IgD-negative memory B cell (primary cell): ENCODE results near the gene IGF2R. TPM values are rescaled to one million over a fixed set of nuclear protein-coding genes. Genes with fewer than 3 reads are reported as not detected.

Experiments
- H3K27ac Mint-ChIP-seq, 3 donors: one replicate each; pipeline ENCODE4 v1.8.0; 2020 to 2022; ENCODE audit warnings: mild to moderate bottlenecking in 3 of 3, mixed read lengths in 3 of 3, moderate library complexity in 1 of 3
- H3K27me3 Mint-ChIP-seq: one replicate; pipeline ENCODE4 v1.8.0; 2021; ENCODE audit warnings: mixed read lengths
- H3K36me3 Mint-ChIP-seq: one replicate; pipeline ENCODE4 v1.8.0; 2020; ENCODE audit warnings: mild to moderate bottlenecking, mixed read lengths
- H3K4me1 Mint-ChIP-seq, 3 donors: one replicate each; pipeline ENCODE4 v1.8.0; 2020 to 2022; ENCODE audit warnings: mixed read lengths in 3 of 3, mild to moderate bottlenecking in 1 of 3
- H3K4me3 Mint-ChIP-seq, 4 donors: one replicate each; pipeline ENCODE4 v1.8.0; 2020 to 2022; ENCODE audit warnings: mild to moderate bottlenecking in 4 of 4, mixed read lengths in 4 of 4, moderate library complexity in 3 of 4
- H3K9me3 Mint-ChIP-seq, 3 donors: one replicate each; pipeline ENCODE4 v1.8.0; 2020 to 2021; ENCODE audit warnings: mixed read lengths in 3 of 3, mild to moderate bottlenecking in 1 of 3
- polyA plus RNA-seq: library from polyadenylated mRNA; unstranded; fragments of 300-500 nt; fragmentation: Illumina TruSeq; gene quantifications from one replicate; pipeline ENCODE4 v1.2.3, GENCODE V29; 2021

The IGF2R gene
- polyA plus RNA-seq, 1 donor from 2014 or later: 4.7 TPM

GRCh38 chr6:159941286-159942113 is 27.4 kb upstream of the IGF2R start:
- H3K27ac Mint-ChIP-seq: no peak overlapping the region

GRCh38 chr6:159943101-159943632 is 25.7 kb upstream of the IGF2R start:
- Mint-ChIP-seq H3K27ac (peak overlapping the region in 1 of 3 donors; percentile 4), H3K4me3 (no peak overlapping the region), H3K36me3 (no peaks in the 10 kb centered on the region), H3K27me3 (peaks cover 12% of the 10 kb centered on the region), H3K4me1 (no peaks in the 10 kb centered on the region), H3K9me3 (peaks cover 10 to 16% (median 12%) of the 10 kb centered on the region in 3 donors)

More at GRCh38 chr6:159941286-159942113, 27.4 kb upstream of the IGF2R start:
- peaks cover 10 to 16% (median 12%) of the 10 kb centered on the region in 3 donors for H3K9me3 Mint-ChIP-seq
- H3K4me1 Mint-ChIP-seq: no peaks in the 10 kb centered on the region
- H3K27me3 Mint-ChIP-seq: peaks cover 12% of the 10 kb centered on the region
- no peak overlapping the region for H3K4me3 Mint-ChIP-seq
- H3K36me3 Mint-ChIP-seq: no peaks in the 10 kb centered on the region

- Mint-ChIP-seq H3K9me3 (peaks cover 8 to 16% (median 11%) of the 10 kb centered on the region in 3 donors), H3K4me1 (no peaks in the 10 kb centered on the region), H3K36me3 (no peaks in the 10 kb centered on the region), H3K4me3 (no peak overlapping the region), H3K27me3 (peaks cover 8% of the 10 kb centered on the region), H3K27ac (no peak overlapping the region)
Observed at GRCh38 chr6:159943968-159944598, 24.8 kb upstream of the IGF2R start.

- Mint-ChIP-seq H3K36me3 (no peaks in the 10 kb centered on the region), H3K27ac (no peak overlapping the region), H3K27me3 (peaks cover 9% of the 10 kb centered on the region), H3K4me3 (no peak overlapping the region), H3K4me1 (no peaks in the 10 kb centered on the region), H3K9me3 (peaks cover 8 to 16% (median 11%) of the 10 kb centered on the region in 3 donors)
Observed at GRCh38 chr6:159945801-159946392, 23.0 kb upstream of the IGF2R start.

- peaks cover 8% of the 10 kb centered on the region for H3K27me3 Mint-ChIP-seq
- H3K9me3 Mint-ChIP-seq: peaks cover 8 to 16% (median 11%) of the 10 kb centered on the region in 3 donors
- no peak overlapping the region for H3K27ac Mint-ChIP-seq
- no peak overlapping the region for H3K4me3 Mint-ChIP-seq
- no peaks in the 10 kb centered on the region for H3K4me1 Mint-ChIP-seq
- H3K36me3 Mint-ChIP-seq: no peaks in the 10 kb centered on the region
Observed at GRCh38 chr6:159946912-159947311, 22.0 kb upstream of the IGF2R start.

- Mint-ChIP-seq H3K4me3 (no peak overlapping the region), H3K27ac (no peak overlapping the region), H3K9me3 (peaks cover 8 to 16% (median 11%) of the 10 kb centered on the region in 3 donors), H3K36me3 (no peaks in the 10 kb centered on the region), H3K4me1 (no peaks in the 10 kb centered on the region), H3K27me3 (peaks cover 20% of the 10 kb centered on the region)
Observed at GRCh38 chr6:159948199-159948598, 20.7 kb upstream of the IGF2R start.

GRCh38 chr6:159951772-159952171 is 17.1 kb upstream of the IGF2R start:
- Mint-ChIP-seq H3K36me3 (no peaks in the 10 kb centered on the region), H3K27me3 (peaks cover 21% of the 10 kb centered on the region), H3K27ac (no peak overlapping the region), H3K9me3 (no peaks in the 10 kb centered on the region), H3K4me1 (peaks cover 0 to 4% (median 0%) of the 10 kb centered on the region in 3 donors), H3K4me3 (no peak overlapping the region)

GRCh38 chr6:159952289-159953005 is 16.4 kb upstream of the IGF2R start:
- Mint-ChIP-seq H3K4me3 (no peak overlapping the region), H3K4me1 (peaks cover 0 to 4% (median 0%) of the 10 kb centered on the region in 3 donors), H3K36me3 (no peaks in the 10 kb centered on the region), H3K27me3 (peaks cover 18% of the 10 kb centered on the region), H3K27ac (no peak overlapping the region), H3K9me3 (no peaks in the 10 kb centered on the region)

- Mint-ChIP-seq H3K4me1 (peaks cover 0 to 4% (median 0%) of the 10 kb centered on the region in 3 donors), H3K9me3 (no peaks in the 10 kb centered on the region), H3K4me3 (no peak overlapping the region), H3K27ac (peak overlapping the region in 1 of 3 donors; percentile 6), H3K27me3 (peaks cover 17% of the 10 kb centered on the region), H3K36me3 (no peaks in the 10 kb centered on the region)
Observed at GRCh38 chr6:159953091-159953601, 15.7 kb upstream of the IGF2R start.

- Mint-ChIP-seq H3K4me1 (peaks cover 7 to 9% (median 9%) of the 10 kb centered on the region in 3 donors), H3K27ac (no peak overlapping the region), H3K4me3 (no peak overlapping the region), H3K27me3 (peaks cover 16% of the 10 kb centered on the region), H3K36me3 (peaks cover 3% of the 10 kb centered on the region), H3K9me3 (peaks cover under 1 to 1% (median 1%) of the 10 kb centered on the region in 3 donors)
Observed at GRCh38 chr6:159955945-159956361, 12.9 kb upstream of the IGF2R start.

GRCh38 chr6:159957071-159957673 is 11.7 kb upstream of the IGF2R start:
- H3K4me3 Mint-ChIP-seq: no peak overlapping the region
- H3K4me1 Mint-ChIP-seq: peaks cover 8 to 9% (median 9%) of the 10 kb centered on the region in 3 donors
- H3K27ac Mint-ChIP-seq: no peak overlapping the region
- peaks cover 11% of the 10 kb centered on the region for H3K27me3 Mint-ChIP-seq
- H3K9me3 Mint-ChIP-seq: peaks cover 1 to 3% (median 2%) of the 10 kb centered on the region in 3 donors
- peaks cover 3% of the 10 kb centered on the region for H3K36me3 Mint-ChIP-seq

GRCh38 chr6:159959165-159959975 is 9.5 kb upstream of the IGF2R start:
- Mint-ChIP-seq H3K36me3 (peaks cover 3% of the 10 kb centered on the region), H3K4me3 (no peak overlapping the region), H3K27me3 (no peaks in the 10 kb centered on the region), H3K9me3 (peaks cover 1 to 3% (median 2%) of the 10 kb centered on the region in 3 donors), H3K27ac (peak overlapping the region in 1 of 3 donors; percentile 9), H3K4me1 (peaks cover 9% of the 10 kb centered on the region in 3 donors)

- Mint-ChIP-seq H3K4me3 (no peak overlapping the region), H3K27ac (no peak overlapping the region)
Observed at GRCh38 chr6:159959976-159960384, 8.9 kb upstream of the IGF2R start.

More at GRCh38 chr6:159959976-159960384, 8.9 kb upstream of the IGF2R start:
- Mint-ChIP-seq H3K36me3 (peaks cover 3% of the 10 kb centered on the region), H3K27me3 (no peaks in the 10 kb centered on the region), H3K4me1 (peaks cover 9% of the 10 kb centered on the region in 3 donors), H3K9me3 (peaks cover 1 to 3% (median 2%) of the 10 kb centered on the region in 3 donors)
